ENCODE measurements around the gene ESR1.

DNA sequence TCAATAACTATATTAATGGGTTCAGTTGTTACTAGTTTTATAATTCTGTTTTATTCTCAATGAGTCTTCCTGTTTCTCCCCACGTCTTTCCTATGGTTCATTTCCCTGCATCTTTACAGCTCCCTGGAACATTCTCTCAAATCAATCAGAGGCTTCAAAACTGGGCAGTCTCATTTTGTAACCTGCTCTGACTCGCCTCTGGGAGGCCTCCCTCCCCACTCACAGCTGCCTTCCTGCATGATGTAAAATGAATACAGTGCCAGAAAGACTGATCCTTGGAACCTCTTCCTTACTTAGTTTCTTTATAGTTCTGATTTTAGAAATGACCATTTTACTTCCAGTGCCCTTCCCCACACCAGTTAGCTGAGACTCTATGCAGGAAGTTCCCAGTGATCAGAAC, 103.9 kb downstream of the ESR1 start:
- TF ChIP-seq, protein P1, sequence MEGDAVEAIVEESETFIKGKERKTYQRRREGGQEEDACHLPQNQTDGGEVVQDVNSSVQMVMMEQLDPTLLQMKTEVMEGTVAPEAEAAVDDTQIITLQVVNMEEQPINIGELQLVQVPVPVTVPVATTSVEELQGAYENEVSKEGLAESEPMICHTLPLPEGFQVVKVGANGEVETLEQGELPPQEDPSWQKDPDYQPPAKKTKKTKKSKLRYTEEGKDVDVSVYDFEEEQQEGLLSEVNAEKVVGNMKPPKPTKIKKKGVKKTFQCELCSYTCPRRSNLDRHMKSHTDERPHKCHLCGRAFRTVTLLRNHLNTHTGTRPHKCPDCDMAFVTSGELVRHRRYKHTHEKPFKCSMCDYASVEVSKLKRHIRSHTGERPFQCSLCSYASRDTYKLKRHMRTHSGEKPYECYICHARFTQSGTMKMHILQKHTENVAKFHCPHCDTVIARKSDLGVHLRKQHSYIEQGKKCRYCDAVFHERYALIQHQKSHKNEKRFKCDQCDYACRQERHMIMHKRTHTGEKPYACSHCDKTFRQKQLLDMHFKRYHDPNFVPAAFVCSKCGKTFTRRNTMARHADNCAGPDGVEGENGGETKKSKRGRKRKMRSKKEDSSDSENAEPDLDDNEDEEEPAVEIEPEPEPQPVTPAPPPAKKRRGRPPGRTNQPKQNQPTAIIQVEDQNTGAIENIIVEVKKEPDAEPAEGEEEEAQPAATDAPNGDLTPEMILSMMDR (IDR thresholded peaks at IDR 0.05): no peak
- no peak for TF ChIP-seq POLR2A (IDR thresholded peaks at IDR 0.05)
